Pericardium fibroblast (primary cell): ENCODE results near the gene NUP214. TPM values are rescaled to one million over a fixed set of nuclear protein-coding genes. Genes with fewer than 3 reads are reported as not detected.

Experiments
- total RNA-seq: library from RNA; depleted of rRNA; stranded (reverse); fragments of >200 nt; gene quantifications from 2 replicates; pipeline ENCODE4 v1.2.3, GENCODE V29; 2015

The NUP214 gene
- 9.5 and 9.7 TPM in 2 replicates for total RNA-seq

DNA sequence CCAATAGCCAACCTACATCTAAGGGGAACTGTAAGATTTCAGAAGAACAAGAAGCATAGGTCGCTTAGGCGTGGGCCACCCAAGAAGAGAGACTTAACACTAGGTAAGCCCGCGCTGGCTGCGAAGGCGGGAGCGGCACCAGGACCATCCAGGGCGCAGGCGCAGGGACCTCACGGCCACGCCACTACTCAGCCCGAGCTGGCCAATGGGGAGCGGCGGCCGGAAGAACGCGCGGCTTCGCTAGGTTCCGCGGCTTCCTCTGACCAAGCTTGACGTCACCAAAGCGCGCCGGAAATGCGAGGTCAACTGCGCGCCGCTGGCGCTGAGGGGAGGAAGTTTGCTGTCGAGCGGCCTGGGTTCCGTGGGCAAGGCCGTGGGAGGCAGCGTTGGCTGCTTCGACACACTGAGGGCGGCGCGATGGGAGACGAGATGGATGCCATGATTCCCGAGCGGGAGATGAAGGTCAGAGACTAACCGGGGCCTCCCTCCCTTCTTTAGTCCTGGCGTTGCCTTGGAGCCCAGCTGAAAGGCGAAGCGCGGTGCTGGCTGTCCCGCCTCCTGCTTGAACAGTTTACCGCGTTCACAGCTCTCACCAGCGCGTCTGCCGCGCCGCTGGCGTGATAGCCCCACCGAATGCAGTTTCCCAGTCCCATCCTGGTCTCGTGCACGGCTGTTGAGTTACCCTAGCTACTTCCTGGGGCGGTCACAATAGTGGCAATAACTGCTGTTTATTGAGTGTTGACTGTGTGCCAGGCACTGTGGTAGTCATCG lies at the start of gene NUP214:
TSS of gene NUP214 (plus strand) at position 299 of the 771 bp plus-strand sequence. CDS start at position 418, 119 bp downstream.

DNA sequence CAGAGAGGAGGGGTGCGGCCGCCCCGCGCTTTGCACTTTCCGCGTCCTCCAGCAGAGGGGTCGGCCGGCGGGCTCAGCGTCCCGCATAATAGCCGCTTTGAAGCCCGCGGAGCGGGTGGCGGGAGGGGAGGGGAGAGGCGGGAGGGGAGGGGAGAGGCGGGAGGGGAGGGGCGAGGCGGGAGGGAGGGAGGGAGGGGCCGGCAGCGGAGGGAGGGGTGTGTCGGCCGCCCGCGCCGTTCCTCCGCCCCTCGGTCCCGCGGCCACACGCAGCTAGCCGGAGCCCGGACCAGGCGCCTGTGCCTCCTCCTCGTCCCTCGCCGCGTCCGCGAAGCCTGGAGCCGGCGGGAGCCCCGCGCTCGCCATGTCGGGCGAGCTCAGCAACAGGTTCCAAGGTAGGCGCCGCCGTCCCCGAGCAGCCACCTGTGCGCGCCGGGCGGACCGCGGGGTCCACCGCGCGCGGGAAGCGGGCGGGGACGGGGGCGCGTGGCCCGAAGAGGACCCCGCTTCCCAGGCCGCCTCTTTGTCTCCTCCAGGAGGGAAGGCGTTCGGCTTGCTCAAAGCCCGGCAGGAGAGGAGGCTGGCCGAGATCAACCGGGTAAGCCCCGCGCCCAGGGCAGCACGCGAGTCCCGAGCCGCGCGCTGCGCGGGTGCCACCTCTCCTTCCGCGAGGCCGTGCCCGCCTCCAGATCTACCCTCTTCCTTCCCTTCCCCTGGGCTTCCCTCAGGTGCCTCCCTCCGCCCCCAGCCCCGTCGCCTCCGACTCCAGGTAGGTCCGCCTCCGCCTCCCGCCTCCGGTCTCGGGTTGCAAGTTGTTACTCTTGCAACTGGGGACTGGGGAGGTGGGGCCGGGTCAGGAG lies 28.9 kb upstream of the NUP214 start, which contains the start of gene AIF1L:
TSS of gene AIF1L (plus strand) at position 263 of the 857 bp plus-strand sequence. CDS start at position 362, 99 bp downstream.

GRCh38 chr9:131276094-131276888 lies 150.9 kb downstream of the NUP214 start, which contains the start of gene FAM78A:
Gene FAM78A, minus strand, starts transcription at chr9:131276510. Its CDS starts 331 bp downstream, at chr9:131276179.

Other genes starting within 250 kb of the NUP214 start
- not detected in 2 replicates for gene QRFP, start 228.8 kb upstream of the NUP214 start, total RNA-seq
- gene FIBCD1, start 186.3 kb upstream of the NUP214 start, total RNA-seq: 1.4 TPM in 2 replicates
- gene LAMC3, start 116.4 kb upstream of the NUP214 start, total RNA-seq: 0.09 and 5.1 TPM in 2 replicates
- gene AIF1L, start 29.1 kb upstream of the NUP214 start, total RNA-seq: 1.2 and 2.5 TPM in 2 replicates
- 1.7 and 2.0 TPM in 2 replicates for gene FAM78A, start 150.9 kb downstream of the NUP214 start, total RNA-seq
- 7.9 and 8.5 TPM in 2 replicates for gene PLPP7, start 164.1 kb downstream of the NUP214 start, total RNA-seq